SH-SY5Y (cell line): ENCODE data around the gene COL18A1.

Source experiments
- GATA2 ChIP-seq: IDR thresholded peaks from 2 replicates; pipeline ENCODE4 v1.6.1; 2011; ENCODE audit warnings: mild to moderate bottlenecking, low read depth, low read length
- GATA3 ChIP-seq: IDR thresholded peaks from 2 replicates; pipeline ENCODE4 v1.6.1; 2011; ENCODE audit warnings: low read depth, mild to moderate bottlenecking, low read length, moderate library complexity

DNA sequence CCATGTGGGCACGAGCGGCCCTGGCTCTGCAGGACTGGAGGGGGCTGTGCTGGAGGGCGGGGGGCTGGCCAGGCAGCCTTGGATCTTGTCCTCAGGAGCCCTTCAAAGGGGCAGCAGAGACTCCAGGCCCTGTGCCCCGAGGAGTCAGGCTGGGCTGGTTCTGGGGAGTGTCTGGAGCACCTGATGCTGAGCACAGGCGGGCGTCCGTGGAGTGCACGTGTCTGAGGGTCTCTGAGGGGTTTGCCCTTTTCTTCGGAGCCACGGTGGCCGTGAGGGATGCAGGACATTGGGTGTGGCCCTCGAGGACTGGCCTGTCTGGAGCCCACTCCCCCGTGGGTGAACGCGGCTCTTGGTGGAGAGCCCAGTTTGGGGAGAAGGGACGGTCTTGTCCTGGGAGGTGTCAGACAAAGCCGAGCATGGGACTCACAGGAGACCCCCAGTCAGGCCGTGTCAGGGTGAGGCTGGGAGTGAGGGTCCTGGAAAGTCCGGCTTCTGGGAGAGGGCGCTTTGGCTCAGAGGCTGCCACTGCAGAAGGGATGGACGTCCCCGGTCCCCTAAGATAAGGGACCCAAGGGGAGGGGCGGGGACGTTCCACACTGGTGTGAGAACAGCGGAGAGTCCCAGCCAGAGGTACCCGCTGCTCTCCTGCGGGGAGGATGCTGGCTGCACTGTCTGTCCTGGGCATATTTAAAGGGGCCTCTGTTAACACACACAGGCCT, 60.8 kb downstream of the COL18A1 start:
- TF ChIP-seq GATA2, result no peak
- no peak for TF ChIP-seq GATA3
